SIG-M5 treated with dmso at 0.1 percent for 504 hours (cell line): Measurements from ENCODE around the gene EIF1.
A peak's percentile ranks its signal among the peaks of the same experiment; 100 is the strongest.

Experiments used
- DNase-seq: peaks from one replicate; lab custom pipeline; 2025; ENCODE audit not compliant: unreplicated experiment; lab: John Stamatoyannopoulos, UW

The EIF1 gene

GRCh38 chr17:41734139-41734948, 45.7 kb downstream of the EIF1 start, which contains the start of gene HAP1:
TSS of gene HAP1 (minus strand) at chr17:41734643. CDS start at chr17:41734634, 9 bp downstream.
- no peak for DNase-seq

- no peak for DNase-seq
Observed at GRCh38 chr17:41734949-41735313, 46.2 kb downstream of the EIF1 start.

- DNase-seq = no peak
Observed at GRCh38 chr17:41735744-41736143, 47.1 kb downstream of the EIF1 start.

GRCh38 chr17:41736983-41737679, 48.4 kb downstream of the EIF1 start:
- no peak for DNase-seq

- DNase-seq = no peak
Observed at GRCh38 chr17:41737680-41738023, 49.0 kb downstream of the EIF1 start.

- peak; percentile 73 for DNase-seq
Observed at GRCh38 chr17:41738077-41738800, 49.6 kb downstream of the EIF1 start.

- DNase-seq = no peak
Observed at GRCh38 chr17:41738801-41739112, 50.1 kb downstream of the EIF1 start.

GRCh38 chr17:41739661-41740352, 51.1 kb downstream of the EIF1 start:
- DNase-seq = no peak

- DNase-seq = no peak
Observed at GRCh38 chr17:41740506-41740905, 51.8 kb downstream of the EIF1 start.

- DNase-seq = no peak
Observed at GRCh38 chr17:41741709-41742108, 53.0 kb downstream of the EIF1 start.
